Uterus (tissue), 2 donors: ENCODE data around the gene HOOK1.

ENCODE experiments used
- CTCF ChIP-seq, 4 experiments: fragments of 200-600 bp in 2 of 4; fragments of 450-650 bp in 2 of 4; sonication (generic) in 2 of 4; IDR thresholded peaks; one replicate each; pipeline ENCODE4 v1.5.1; 2016 to 2019; ENCODE audit warnings: antibody characterized with exemption in 4 of 4, mild to moderate bottlenecking in 2 of 4, moderate library complexity in 1 of 4
- POLR2A ChIP-seq, 2 donors: fragments of 450-650 bp; IDR thresholded peaks; one replicate each; pipeline ENCODE4 v1.6.1; 2016; ENCODE audit warnings: antibody characterized with exemption in 2 of 2, mild to moderate bottlenecking in 1 of 2, moderate library complexity in 1 of 2

- no peak for TF ChIP-seq CTCF (IDR thresholded peaks at IDR 0.05)
- TF ChIP-seq POLR2A (IDR thresholded peaks at IDR 0.05) = no peak
These were observed 100.8 kb downstream of the HOOK1 start for GRCh38 chr1:59915516-59915915.
